GM21619 (cell line): ENCODE data around the gene RERE.
A peak's percentile ranks its signal among the peaks of the same experiment; 100 is the strongest.
"Not testable (repeated sequence)": the region's sequence is repeated elsewhere in the genome, so short reads cannot be mapped to it uniquely, and the experiment has no call there.

Experiments used
- ATAC-seq: cut with Tn5 transposase; IDR thresholded peaks from one replicate; pipeline ENCODE4 v1.9.1; 2021; ENCODE audit not compliant: unreplicated experiment

RERE gene

GRCh38 chr1:8464377-8464776, 353.1 kb downstream of the RERE start:
- no peak for ATAC-seq

GRCh38 chr1:8463144-8463927, 354.1 kb downstream of the RERE start:
- no peak for ATAC-seq

GRCh38 chr1:8462371-8462892, 355.0 kb downstream of the RERE start:
- no peak for ATAC-seq

- no peak for ATAC-seq
Measured at GRCh38 chr1:8461351-8462110, 355.9 kb downstream of the RERE start.

- no peak for ATAC-seq
Measured at GRCh38 chr1:8460784-8461183, 356.7 kb downstream of the RERE start.

GRCh38 chr1:8460132-8460544, 357.3 kb downstream of the RERE start:
- no peak for ATAC-seq

- ATAC-seq: no peak
Measured at GRCh38 chr1:8458607-8459006, 358.8 kb downstream of the RERE start.

- no peak for ATAC-seq
Measured at GRCh38 chr1:8457760-8458381, 359.6 kb downstream of the RERE start.

- ATAC-seq: no peak
Measured at GRCh38 chr1:8456991-8457390, 360.4 kb downstream of the RERE start.

GRCh38 chr1:8456308-8456912, 361.0 kb downstream of the RERE start:
- ATAC-seq: no peak

GRCh38 chr1:8455700-8456307, 361.6 kb downstream of the RERE start:
- ATAC-seq: no peak

GRCh38 chr1:8450312-8450711, 367.1 kb downstream of the RERE start:
- ATAC-seq: no peak

- no peak for ATAC-seq
Measured at GRCh38 chr1:8448911-8449661, 368.4 kb downstream of the RERE start.

GRCh38 chr1:8448505-8448904, 368.9 kb downstream of the RERE start:
- ATAC-seq: not testable (repeated sequence)

- ATAC-seq: no peak
Measured at GRCh38 chr1:8447616-8448150, 369.8 kb downstream of the RERE start.

GRCh38 chr1:8446119-8446518, 371.3 kb downstream of the RERE start:
- not testable (repeated sequence) for ATAC-seq

- ATAC-seq: no peak
Measured at GRCh38 chr1:8443558-8444194, 373.8 kb downstream of the RERE start.

- no peak for ATAC-seq
Measured at GRCh38 chr1:8441426-8441825, 376.0 kb downstream of the RERE start.

- peak; percentile 58 for ATAC-seq
Measured at GRCh38 chr1:8439015-8439702, 378.3 kb downstream of the RERE start.
